Sigmoid colon (tissue), 4 donors: ENCODE results near the gene CAPNS2.

Source experiments
- EP300 ChIP-seq, 4 donors: sonication (generic); formaldehyde crosslinking; IDR thresholded peaks; one replicate each; pipeline ENCODE4 v1.6.1; 2017; ENCODE audit warnings: antibody characterized with exemption in 4 of 4
- TF ChIP-seq, protein P1 (sequence below), 4 experiments: fragments of 450-650 bp in 3 of 4; fragments of 200-600 bp in 1 of 4; IDR thresholded peaks; one replicate each; pipeline ENCODE4 v1.5.1; 2016 to 2019; ENCODE audit warnings: antibody characterized with exemption in 4 of 4, mild to moderate bottlenecking in 3 of 4, moderate library complexity in 2 of 4

DNA sequence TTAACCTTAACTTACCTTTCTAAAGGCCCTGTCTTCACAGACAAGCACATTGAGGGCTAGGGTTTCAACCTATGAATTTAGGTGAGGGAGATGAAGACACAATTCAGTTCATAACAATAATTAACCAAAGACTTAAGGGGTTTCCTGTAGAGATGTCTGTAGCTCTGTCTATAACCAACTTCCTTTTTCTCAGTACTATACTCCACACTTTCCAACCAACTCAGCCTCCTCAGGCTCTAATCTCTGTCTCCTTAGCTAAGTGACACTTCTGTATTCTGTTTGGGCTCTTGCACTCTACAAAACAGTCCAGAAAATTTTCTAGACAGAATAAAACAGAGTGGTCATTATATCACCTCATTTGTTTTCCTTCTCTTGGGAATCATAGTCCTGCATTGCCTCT lies 25.8 kb downstream of the CAPNS2 start:
- TF ChIP-seq, protein P1, sequence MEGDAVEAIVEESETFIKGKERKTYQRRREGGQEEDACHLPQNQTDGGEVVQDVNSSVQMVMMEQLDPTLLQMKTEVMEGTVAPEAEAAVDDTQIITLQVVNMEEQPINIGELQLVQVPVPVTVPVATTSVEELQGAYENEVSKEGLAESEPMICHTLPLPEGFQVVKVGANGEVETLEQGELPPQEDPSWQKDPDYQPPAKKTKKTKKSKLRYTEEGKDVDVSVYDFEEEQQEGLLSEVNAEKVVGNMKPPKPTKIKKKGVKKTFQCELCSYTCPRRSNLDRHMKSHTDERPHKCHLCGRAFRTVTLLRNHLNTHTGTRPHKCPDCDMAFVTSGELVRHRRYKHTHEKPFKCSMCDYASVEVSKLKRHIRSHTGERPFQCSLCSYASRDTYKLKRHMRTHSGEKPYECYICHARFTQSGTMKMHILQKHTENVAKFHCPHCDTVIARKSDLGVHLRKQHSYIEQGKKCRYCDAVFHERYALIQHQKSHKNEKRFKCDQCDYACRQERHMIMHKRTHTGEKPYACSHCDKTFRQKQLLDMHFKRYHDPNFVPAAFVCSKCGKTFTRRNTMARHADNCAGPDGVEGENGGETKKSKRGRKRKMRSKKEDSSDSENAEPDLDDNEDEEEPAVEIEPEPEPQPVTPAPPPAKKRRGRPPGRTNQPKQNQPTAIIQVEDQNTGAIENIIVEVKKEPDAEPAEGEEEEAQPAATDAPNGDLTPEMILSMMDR (IDR thresholded peaks at IDR 0.05): no peak
- TF ChIP-seq EP300 (IDR thresholded peaks at IDR 0.05): no peak
